Pancreas (tissue), 10 donors: ENCODE data around the gene NFATC3. TPM values are rescaled to one million over a fixed set of nuclear protein-coding genes. Genes with fewer than 3 reads are reported as not detected.
A peak's percentile ranks its signal among the peaks of the same experiment; 100 is the strongest.

Experiments
- ATAC-seq, 4 donors: fragments of 200-7000 bp; cut with Tn5 transposase; one replicate each; pipeline versions ENCODE4 v1.8.0 to v1.9.1; 2020; ENCODE audit warnings: mild to moderate bottlenecking in 4 of 4, moderate library complexity in 4 of 4
- DNase-seq, 6 donors: peaks; one replicate each; pipeline ENCODE4 v3.0.0-alpha.2; 2020
- FAIRE-seq: peaks from 2 replicates; lab custom pipeline; 2012; peaks lifted over from hg19 to GRCh38; lab: Jason Lieb, UNC
- H3K27ac ChIP-seq, 4 donors: fragments of 200-600 bp; sonication (generic); 1 replicate in 3 of 4; 2 replicates in 1 of 4; pipeline versions ENCODE4 v1.5.0 to v1.8.0; 2020
- H3K27me3 ChIP-seq, 4 donors: fragments of 200-600 bp; one replicate each; pipeline ENCODE4 v1.8.0; 2021
- H3K36me3 ChIP-seq, 3 donors: fragments of 200-600 bp; sonication (generic) in 1 of 3; one replicate each; pipeline versions ENCODE4 v1.5.0 to v1.8.0; 2020 to 2021
- H3K4me1 ChIP-seq, 3 donors: fragments of 200-600 bp; one replicate each; pipeline ENCODE4 v1.8.0; 2021
- H3K4me3 ChIP-seq, 4 donors: fragments of 200-600 bp; sonication (generic) in 2 of 4; one replicate each; pipeline versions ENCODE4 v1.5.0 to v1.8.0; 2020 to 2021
- H3K9me3 ChIP-seq, 4 donors: fragments of 200-600 bp; one replicate each; pipeline ENCODE4 v1.8.0; 2021
- CTCF ChIP-seq, 4 donors: fragments of 200-600 bp; sonication (generic) in 3 of 4; IDR thresholded peaks; one replicate each; pipeline versions ENCODE4 v1.5.0 to v1.8.0; 2021; ENCODE audit warnings: antibody characterized with exemption in 4 of 4
- WGBS, 2 donors: extraction: QIAGEN DNeasy Blood & Tissue Kit; methylation state at CpG; one replicate each; pipeline ENCODE4 v1.1.7; 2013; 5-methylcytosine and 5-hydroxymethylcytosine counted together
- intact Hi-C, 3 donors: fragments of 100-400 bp; cut with DNase I; formaldehyde crosslinking; loops; one replicate each; pipeline versions ENCODE4 v1.11.1 to v1.14.2; 2022
- polyA plus RNA-seq, 2 donors: library from polyadenylated mRNA; stranded (reverse); fragments of 200-250 nt; gene quantifications; one replicate each; pipeline ENCODE4 v1.2.3, GENCODE V29; 2013
- total RNA-seq, 6 donors: library from RNA; stranded (reverse); fragmentation: NEBNext Ultra II Directional in 4 of 6; extraction: Animal tissue kit (Norgen Biotek cat#: 25700) in 4 of 6; gene quantifications; one replicate each; pipeline versions ENCODE4 v1.2.1 to v1.2.4, GENCODE V29; 2021 to 2023
- donor health status: healthy with polysubstance abuse.
- donor health status: DM: no; HTN: no; CAD: no; lungs with moderate emphysema.
- donor health status: DM: no; HTN: no; CAD: no.
- donor health status: control.
- donor health status: control.
- donor health status: Bipolar disorder and iron deficiency.
- donor health status: DM: yes; HTN: yes; CAD: no.
- donor health status: DM: no; HTN: no; CAD: no.
- donor health status: DM: no; HTN: no; CAD: no.
- donor health status: DM: yes; HTN: yes; CAD: no.

The NFATC3 gene
- total and polyA plus RNA-seq, 8 donors: 3.8 to 19.3 (median 12.5) TPM

- no peak for TF ChIP-seq CTCF (IDR thresholded peaks at IDR 0.05)
- peaks cover 0 to 13% (median 0%) of the 10 kb centered on the region in 3 donors for H3K36me3 ChIP-seq
- H3K27ac ChIP-seq: no peak overlapping the region
- DNase-seq: no peak
- no peak overlapping the region for H3K4me3 ChIP-seq
- ATAC-seq: no peak
- H3K9me3 ChIP-seq: no peaks in the 10 kb centered on the region
- 59% methylated on average over 3 of the region's 3 CpGs for WGBS, 2 donors
- no peak for FAIRE-seq
- H3K27me3 ChIP-seq: no peaks in the 10 kb centered on the region
- intact Hi-C loops: no loop called here
- H3K4me1 ChIP-seq: no peaks in the 10 kb centered on the region
Observed at GRCh38 chr16:68183046-68183445, 97.9 kb downstream of the NFATC3 start.

GRCh38 chr16:68186877-68187276, 101.7 kb downstream of the NFATC3 start:
- DNase-seq (peak in 1 of 6 donors; percentile 35), FAIRE-seq (no peak), ATAC-seq (no peak)
- H3K4me3 ChIP-seq: no peak overlapping the region
- TF ChIP-seq CTCF (IDR thresholded peaks at IDR 0.05): no peak
- no peaks in the 10 kb centered on the region for H3K9me3 ChIP-seq
- H3K27me3 ChIP-seq: no peaks in the 10 kb centered on the region
- peaks cover 0 to 28% (median 0%) of the 10 kb centered on the region in 3 donors for H3K36me3 ChIP-seq
- intact Hi-C loops: no loop called here
- no peak overlapping the region for H3K27ac ChIP-seq
- no peaks in the 10 kb centered on the region for H3K4me1 ChIP-seq
- 98 to 99% methylated on average over 7 of the region's 7 CpGs for WGBS, 2 donors

- intact Hi-C loops: no loop called here
- WGBS, 2 donors: 97 to 100% methylated on average over 2 of the region's 2 CpGs
- ATAC-seq (no peak), DNase-seq (no peak), FAIRE-seq (no peak)
- Histone ChIP-seq H3K27ac (no peak overlapping the region), H3K9me3 (no peaks in the 10 kb centered on the region), H3K27me3 (no peaks in the 10 kb centered on the region), H3K36me3 (peaks cover 0 to 28% (median 0%) of the 10 kb centered on the region in 3 donors), H3K4me1 (no peaks in the 10 kb centered on the region), H3K4me3 (no peak overlapping the region)
- no peak for TF ChIP-seq CTCF (IDR thresholded peaks at IDR 0.05)
Observed at GRCh38 chr16:68187505-68187904, 102.3 kb downstream of the NFATC3 start.

GRCh38 chr16:68188170-68188569, 103.0 kb downstream of the NFATC3 start:
- DNase-seq (no peak), FAIRE-seq (no peak), ATAC-seq (no peak)
- Histone ChIP-seq H3K27me3 (no peaks in the 10 kb centered on the region), H3K4me3 (no peak overlapping the region), H3K9me3 (no peaks in the 10 kb centered on the region), H3K36me3 (peaks cover 0 to 23% (median 0%) of the 10 kb centered on the region in 3 donors), H3K4me1 (no peaks in the 10 kb centered on the region), H3K27ac (no peak overlapping the region)
- no peak for TF ChIP-seq CTCF (IDR thresholded peaks at IDR 0.05)
- intact Hi-C loops: no loop called here
- WGBS, 2 donors: 93 to 97% methylated on average over 10 of the region's 10 CpGs

- ATAC-seq: peak in 2 of 4 donors; percentile 32 to 44
- intact Hi-C loops: no loop called here
- 84 to 85% methylated on average over 1 of the region's 1 CpG for WGBS, 2 donors
- no peak for TF ChIP-seq CTCF (IDR thresholded peaks at IDR 0.05)
- FAIRE-seq: no peak
- no peak overlapping the region for H3K4me3 ChIP-seq
- H3K27me3 ChIP-seq: no peaks in the 10 kb centered on the region
- no peak overlapping the region for H3K27ac ChIP-seq
- DNase-seq: no peak
- H3K36me3 ChIP-seq: peaks cover 0 to 18% (median 0%) of the 10 kb centered on the region in 3 donors
- H3K9me3 ChIP-seq: no peaks in the 10 kb centered on the region
- H3K4me1 ChIP-seq: no peaks in the 10 kb centered on the region
Observed at GRCh38 chr16:68190081-68190480, 104.9 kb downstream of the NFATC3 start.
